Measurements from ENCODE around the gene ARHGAP33.
A peak's percentile ranks its signal among the peaks of the same experiment; 100 is the strongest.

Gene ARHGAP33

DNA sequence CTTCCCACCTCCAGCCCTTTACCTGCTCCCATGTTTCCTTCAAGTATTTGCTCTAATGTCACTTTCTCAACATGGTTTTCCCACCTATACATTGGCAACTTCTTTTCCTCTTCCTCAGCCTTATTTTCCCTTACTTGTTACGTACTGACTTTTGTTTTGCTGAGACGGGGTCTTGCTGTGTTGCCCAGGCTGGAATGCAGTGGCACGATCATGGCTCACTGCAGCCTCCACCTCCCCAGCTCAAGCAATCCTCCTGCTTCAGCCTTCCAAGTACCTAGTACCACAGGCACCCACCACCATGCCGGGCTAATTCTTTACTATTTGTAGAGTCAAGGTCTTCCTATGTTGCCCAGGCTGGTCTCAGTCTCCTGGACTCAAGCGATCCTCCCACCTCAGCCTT lies 32.3 kb downstream of the ARHGAP33 start:
- H3K27me3 ChIP-seq, result peaks cover 6% of the 10 kb centered on the region
- peak overlapping the region; percentile 18 for H3K27ac ChIP-seq
- H3K4me3 ChIP-seq (ENCODE audit: low read depth in 1 of 2, low read length in 1 of 2), result no peak overlapping the region
- no peaks in the 10 kb centered on the region for H3K36me3 ChIP-seq
- TF ChIP-seq, protein P1, sequence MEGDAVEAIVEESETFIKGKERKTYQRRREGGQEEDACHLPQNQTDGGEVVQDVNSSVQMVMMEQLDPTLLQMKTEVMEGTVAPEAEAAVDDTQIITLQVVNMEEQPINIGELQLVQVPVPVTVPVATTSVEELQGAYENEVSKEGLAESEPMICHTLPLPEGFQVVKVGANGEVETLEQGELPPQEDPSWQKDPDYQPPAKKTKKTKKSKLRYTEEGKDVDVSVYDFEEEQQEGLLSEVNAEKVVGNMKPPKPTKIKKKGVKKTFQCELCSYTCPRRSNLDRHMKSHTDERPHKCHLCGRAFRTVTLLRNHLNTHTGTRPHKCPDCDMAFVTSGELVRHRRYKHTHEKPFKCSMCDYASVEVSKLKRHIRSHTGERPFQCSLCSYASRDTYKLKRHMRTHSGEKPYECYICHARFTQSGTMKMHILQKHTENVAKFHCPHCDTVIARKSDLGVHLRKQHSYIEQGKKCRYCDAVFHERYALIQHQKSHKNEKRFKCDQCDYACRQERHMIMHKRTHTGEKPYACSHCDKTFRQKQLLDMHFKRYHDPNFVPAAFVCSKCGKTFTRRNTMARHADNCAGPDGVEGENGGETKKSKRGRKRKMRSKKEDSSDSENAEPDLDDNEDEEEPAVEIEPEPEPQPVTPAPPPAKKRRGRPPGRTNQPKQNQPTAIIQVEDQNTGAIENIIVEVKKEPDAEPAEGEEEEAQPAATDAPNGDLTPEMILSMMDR (IDR thresholded peaks at IDR 0.05), result no peak
- peaks cover 42 to 49% of the 10 kb centered on the region in 2 experiments for H3K4me1 ChIP-seq (ENCODE audit: control insufficient read depth in 1 of 2, insufficient read depth in 1 of 2, low read depth in 1 of 2, low read length in 1 of 2)
- H3K9me3 ChIP-seq, result no peaks in the 10 kb centered on the region

DNA sequence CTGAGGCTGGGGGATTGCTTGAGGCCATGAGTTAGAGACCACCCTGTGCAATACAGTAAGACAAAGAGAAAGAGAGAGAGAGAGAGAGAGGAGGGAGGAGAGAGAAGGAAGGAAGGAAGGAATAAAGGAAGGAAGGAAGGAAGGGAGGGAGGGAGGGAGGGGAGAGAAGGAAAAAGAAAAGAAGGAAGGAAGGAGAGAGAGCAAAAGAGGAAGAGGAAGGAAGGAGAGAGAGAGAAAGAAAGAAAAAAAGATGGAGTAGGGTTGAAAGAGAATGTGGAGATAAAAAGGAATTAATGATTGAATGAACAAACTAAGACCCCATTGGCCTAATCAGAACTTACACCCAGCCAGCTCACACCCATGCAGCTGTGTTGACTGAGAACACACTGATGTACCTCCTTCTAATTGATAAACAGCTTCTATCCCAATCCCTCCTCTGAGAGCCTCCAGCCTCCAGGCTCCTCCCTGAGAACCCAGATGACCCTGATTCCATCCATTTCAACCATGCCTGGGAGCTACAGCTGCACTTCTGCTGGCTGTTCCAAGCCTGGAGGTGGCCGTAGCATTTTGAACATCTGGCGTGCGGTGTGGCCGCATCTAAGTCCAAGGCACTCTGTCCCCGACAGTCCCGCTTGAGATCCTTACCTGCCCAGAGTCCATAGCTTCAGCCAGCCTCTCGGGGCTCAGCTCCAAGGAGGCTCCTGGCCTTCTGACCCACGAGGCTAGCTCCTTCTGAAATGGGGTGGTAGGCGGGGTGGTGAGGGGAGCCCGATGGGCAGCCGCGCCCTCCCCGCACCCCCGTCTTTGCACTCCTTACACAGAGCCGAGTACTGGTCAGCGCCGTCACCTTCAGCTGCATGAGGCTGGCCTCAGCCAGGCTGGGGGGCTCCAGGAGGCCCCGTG lies 36.2 kb downstream of the ARHGAP33 start:
- peaks cover 17 to 18% of the 10 kb centered on the region in 2 experiments for H3K4me1 ChIP-seq (ENCODE audit: control insufficient read depth in 1 of 2, insufficient read depth in 1 of 2, low read depth in 1 of 2, low read length in 1 of 2)
- no peaks in the 10 kb centered on the region for H3K9me3 ChIP-seq
- TF ChIP-seq, protein P1 (IDR thresholded peaks at IDR 0.05), result no peak
- H3K27me3 ChIP-seq, result peaks cover 20% of the 10 kb centered on the region
- H3K27ac ChIP-seq, result no peak overlapping the region
- H3K4me3 ChIP-seq (ENCODE audit: low read depth in 1 of 2, low read length in 1 of 2), result no peak overlapping the region
- no peaks in the 10 kb centered on the region for H3K36me3 ChIP-seq

DNA sequence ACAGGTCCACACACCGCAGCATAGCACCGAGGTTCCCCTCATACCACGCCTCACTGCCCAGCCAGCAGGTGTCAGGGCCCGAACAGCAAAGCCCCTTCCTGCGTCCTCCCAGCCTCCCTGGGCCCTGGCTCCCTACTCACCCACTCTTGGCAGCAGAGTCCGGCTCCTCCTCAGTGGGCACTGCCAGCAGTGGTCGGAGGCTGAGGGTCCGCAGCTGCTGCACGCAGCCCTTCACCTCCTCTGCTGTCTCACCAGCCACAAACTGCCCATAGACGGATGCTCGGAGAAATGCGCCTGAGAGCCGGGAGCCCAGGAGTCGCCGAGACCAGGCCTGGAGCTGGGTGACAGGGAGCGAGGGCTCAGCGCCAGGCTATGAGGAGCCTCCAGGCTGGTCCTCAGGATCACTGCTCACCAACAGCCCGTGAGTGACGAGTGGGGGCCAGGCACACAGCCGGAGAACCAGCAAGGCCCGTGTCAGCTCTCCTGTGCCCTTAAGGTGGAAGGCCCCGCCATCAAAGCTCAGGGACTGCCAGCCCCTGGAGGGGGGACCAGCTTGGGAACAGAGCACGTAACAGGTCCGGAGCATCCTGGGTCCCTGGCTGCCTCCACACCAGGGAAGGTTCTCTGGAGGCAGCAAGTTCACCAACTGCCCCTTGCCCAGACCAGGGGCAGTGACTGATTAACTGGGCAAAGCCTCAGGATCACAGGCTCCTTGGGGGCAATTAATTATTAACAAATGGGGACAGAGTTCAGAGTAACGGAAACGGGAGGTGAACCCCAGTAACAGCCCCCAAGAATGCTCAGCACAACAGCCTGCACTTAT lies 37.1 kb downstream of the ARHGAP33 start, which contains the start of gene PRODH2:
Gene PRODH2, minus strand, starts transcription at position 626 of the 823 bp plus-strand sequence. Its CDS starts 40 bp downstream, at position 586.
- TF ChIP-seq, protein P1 (IDR thresholded peaks at IDR 0.05), result no peak
- Histone ChIP-seq H3K27me3 (peaks cover 24% of the 10 kb centered on the region), H3K36me3 (no peaks in the 10 kb centered on the region), H3K4me3 (ENCODE audit: low read depth in 1 of 2, low read length in 1 of 2) (no peak within 1 kb of the TSS), H3K9me3 (no peaks in the 10 kb centered on the region), H3K27ac (no peak within 1 kb of the TSS), H3K4me1 (ENCODE audit: control insufficient read depth in 1 of 2, insufficient read depth in 1 of 2, low read depth in 1 of 2, low read length in 1 of 2) (peaks cover 15 to 17% of the 10 kb centered on the region in 2 experiments)

DNA sequence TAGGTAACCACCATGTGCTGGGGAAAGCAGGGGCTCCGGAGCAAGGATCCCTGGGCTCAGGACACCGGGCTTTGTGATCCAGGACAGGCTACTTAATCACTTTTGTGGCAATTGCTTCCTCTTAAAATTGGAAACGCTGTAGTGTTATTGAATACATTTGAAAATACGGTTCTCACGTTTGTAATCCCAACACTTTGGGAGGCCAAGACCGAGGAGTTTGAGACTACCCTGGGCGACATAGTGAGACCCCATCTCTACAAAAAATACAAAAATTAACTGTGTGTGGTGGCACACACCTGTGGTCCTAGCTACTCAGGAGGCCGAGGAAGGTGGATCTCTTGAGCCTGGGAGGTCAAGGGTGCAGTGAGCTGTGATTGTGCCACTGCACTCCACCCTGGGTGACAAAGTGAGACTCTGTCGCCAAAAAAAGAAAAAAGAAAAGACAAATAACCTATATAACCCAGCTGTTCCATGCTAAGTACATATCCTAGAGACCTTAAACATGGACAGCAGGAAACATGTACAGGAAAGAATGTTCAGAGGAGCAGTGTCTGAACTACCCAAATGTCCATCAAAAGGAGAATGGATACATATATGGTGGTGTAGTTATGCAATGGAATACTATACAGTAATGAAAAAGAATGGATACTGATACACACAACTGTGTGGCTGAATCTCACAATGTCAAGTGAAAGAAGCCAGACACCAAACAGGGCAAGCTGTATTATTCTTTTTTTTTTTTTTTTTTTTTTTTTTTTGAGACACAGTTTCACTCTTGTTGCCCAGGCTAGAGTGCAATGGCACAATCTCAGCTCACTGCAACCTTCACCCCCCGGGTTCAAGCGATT lies 37.9 kb downstream of the ARHGAP33 start:
- Histone ChIP-seq H3K4me1 (ENCODE audit: control insufficient read depth in 1 of 2, insufficient read depth in 1 of 2, low read depth in 1 of 2, low read length in 1 of 2) (peaks cover 7 to 9% of the 10 kb centered on the region in 2 experiments), H3K4me3 (ENCODE audit: low read depth in 1 of 2, low read length in 1 of 2) (no peak overlapping the region), H3K27me3 (peaks cover 31% of the 10 kb centered on the region), H3K9me3 (no peaks in the 10 kb centered on the region), H3K27ac (no peak overlapping the region), H3K36me3 (no peaks in the 10 kb centered on the region)
- TF ChIP-seq, protein P1 (IDR thresholded peaks at IDR 0.05), result no peak

DNA sequence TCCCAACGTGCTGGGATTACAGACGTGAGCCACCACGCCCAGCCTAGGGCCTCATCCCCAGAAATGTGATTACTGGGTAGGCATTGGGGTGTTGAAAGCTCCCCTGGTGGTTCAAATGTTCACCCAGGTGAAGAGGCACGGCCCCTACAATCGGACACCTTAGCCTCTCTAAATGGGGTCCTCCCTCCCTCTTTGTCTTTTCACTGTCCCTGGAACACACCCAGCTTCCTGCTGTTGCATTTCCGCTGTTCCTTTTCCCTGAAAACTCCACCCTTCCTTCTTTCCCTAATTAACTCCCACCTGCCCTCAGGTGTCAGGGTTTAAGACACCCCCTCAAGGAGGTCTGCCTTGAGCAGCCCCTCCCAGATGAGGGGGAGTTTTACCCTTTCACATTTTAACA lies 40.9 kb downstream of the ARHGAP33 start:
- no peak overlapping the region for H3K4me3 ChIP-seq (ENCODE audit: low read depth in 1 of 2, low read length in 1 of 2)
- no peaks in the 10 kb centered on the region for H3K9me3 ChIP-seq
- no peaks in the 10 kb centered on the region for H3K4me1 ChIP-seq (ENCODE audit: control insufficient read depth in 1 of 2, insufficient read depth in 1 of 2, low read depth in 1 of 2, low read length in 1 of 2)
- TF ChIP-seq, protein P1 (IDR thresholded peaks at IDR 0.05), result no peak
- no peak overlapping the region for H3K27ac ChIP-seq
- peaks cover 47% of the 10 kb centered on the region for H3K27me3 ChIP-seq
- H3K36me3 ChIP-seq, result no peaks in the 10 kb centered on the region
